ENCODE measurements around the gene HEATR3. TPM values are rescaled to one million over a fixed set of nuclear protein-coding genes. Genes with fewer than 3 reads are reported as not detected.
A peak's percentile ranks its signal among the peaks of the same experiment; 100 is the strongest.

The HEATR3 gene
- total RNA-seq, 5 donors from 2014 or later (not counting 1 experiment from before 2014, with no cell fraction given): 17.0 to 28.4 (median 24.6) TPM

GRCh38 chr16:50136399-50136798, 70.6 kb downstream of the HEATR3 start:
- ChIA-PET POLR2A (interaction anchor here in 1 of 2 donors (0.6 kb wide), 1 partner anchor 16 kb away, joined by 3 read pairs; no protein-coding TSS in a partner anchor), CTCF (interaction anchor here in 1 of 2 donors (0.7 to 1.0 kb wide), 4 partner anchors 61 to 670 kb away, joined by 3 to 4 read pairs (median 3); no protein-coding TSS in a partner anchor)
- Mint-ChIP-seq H3K9me3 (no peaks in the 10 kb centered on the region), H3K27ac (no peak overlapping the region), H3K36me3 (no peaks in the 10 kb centered on the region), H3K4me3 (no peak overlapping the region), H3K4me1 (no peaks in the 10 kb centered on the region), H3K27me3 (peaks cover 0 to 3% of the 10 kb centered on the region in 2 donors)
- Histone ChIP-seq H3K36me3 (ENCODE audit: control insufficient read depth in 2 of 2, extremely low read depth in 1 of 2, insufficient read depth in 1 of 2, low read length in 1 of 2) (no peaks in the 10 kb centered on the region), H3K27ac (ENCODE audit: low read length) (no peak overlapping the region), H3K4me3 (ENCODE audit: control insufficient read depth in 1 of 2, extremely low read depth in 1 of 2, low read length in 1 of 2) (no peak overlapping the region), H3K4me1 (ENCODE audit: control insufficient read depth in 1 of 2, extremely low read depth in 1 of 2, insufficient read depth in 2 of 2, low read length in 2 of 2) (no peaks in the 10 kb centered on the region), H3K27me3 (replicated peaks in 1 of 2; ENCODE audit: control insufficient read depth in 2 of 2, extremely low read depth in 1 of 2, insufficient read depth in 2 of 2, low read length in 1 of 2) (no peaks in the 10 kb centered on the region), H3K9me3 (no peaks in the 10 kb centered on the region)
- DNase-seq (no peak), ATAC-seq (replicated peaks in 1 of 4) (no peak)

- Mint-ChIP-seq H3K4me1 (no peaks in the 10 kb centered on the region), H3K27me3 (no peaks in the 10 kb centered on the region), H3K9me3 (no peaks in the 10 kb centered on the region), H3K36me3 (no peaks in the 10 kb centered on the region), H3K27ac (no peak overlapping the region), H3K4me3 (no peak overlapping the region)
- no peak for ATAC-seq (replicated peaks in 1 of 4)
- 93% methylated on average over 2 of the region's 3 CpGs for WGBS (ENCODE audit: insufficient coverage)
- H3K27ac ChIP-seq (ENCODE audit: low read length): no peak overlapping the region
- H3K27me3 ChIP-seq (replicated peaks in 1 of 2; ENCODE audit: control insufficient read depth in 2 of 2, extremely low read depth in 1 of 2, insufficient read depth in 2 of 2, low read length in 1 of 2): no peaks in the 10 kb centered on the region
- DNase-seq: no peak
- no peak overlapping the region for H3K4me3 ChIP-seq (ENCODE audit: control insufficient read depth in 1 of 2, extremely low read depth in 1 of 2, low read length in 1 of 2)
- H3K4me1 ChIP-seq (ENCODE audit: control insufficient read depth in 1 of 2, extremely low read depth in 1 of 2, insufficient read depth in 2 of 2, low read length in 2 of 2): no peaks in the 10 kb centered on the region
- CTCF ChIA-PET: no interaction called here
- no peaks in the 10 kb centered on the region for H3K9me3 ChIP-seq
- POLR2A ChIA-PET: no interaction called here
- no peaks in the 10 kb centered on the region for H3K36me3 ChIP-seq (ENCODE audit: control insufficient read depth in 2 of 2, extremely low read depth in 1 of 2, insufficient read depth in 1 of 2, low read length in 1 of 2)
Measured at GRCh38 chr16:50137268-50137667, 71.5 kb downstream of the HEATR3 start.

- H3K36me3 Mint-ChIP-seq: no peaks in the 10 kb centered on the region
- H3K4me1 Mint-ChIP-seq: no peaks in the 10 kb centered on the region
- ATAC-seq (replicated peaks in 1 of 4) (no peak), DNase-seq (no peak)
- H3K9me3 ChIP-seq: no peaks in the 10 kb centered on the region
- H3K36me3 ChIP-seq (ENCODE audit: control insufficient read depth in 2 of 2, extremely low read depth in 1 of 2, insufficient read depth in 1 of 2, low read length in 1 of 2): no peaks in the 10 kb centered on the region
- H3K27ac ChIP-seq (ENCODE audit: low read length): no peak overlapping the region
- WGBS (ENCODE audit: insufficient coverage): no CpG with 5 or more reads among the region's 1 CpG
- no peaks in the 10 kb centered on the region for H3K9me3 Mint-ChIP-seq
- H3K27me3 ChIP-seq (replicated peaks in 1 of 2; ENCODE audit: control insufficient read depth in 2 of 2, extremely low read depth in 1 of 2, insufficient read depth in 2 of 2, low read length in 1 of 2): no peaks in the 10 kb centered on the region
- no peak overlapping the region for H3K4me3 ChIP-seq (ENCODE audit: control insufficient read depth in 1 of 2, extremely low read depth in 1 of 2, low read length in 1 of 2)
- ChIA-PET POLR2A (no interaction called here), CTCF (interaction anchor here in 1 of 2 donors (0.7 kb wide), 1 partner anchor 119 kb away, joined by 3 read pairs; no protein-coding TSS in a partner anchor)
- no peaks in the 10 kb centered on the region for H3K4me1 ChIP-seq (ENCODE audit: control insufficient read depth in 1 of 2, extremely low read depth in 1 of 2, insufficient read depth in 2 of 2, low read length in 2 of 2)
- H3K27me3 Mint-ChIP-seq: no peaks in the 10 kb centered on the region
- H3K4me3 Mint-ChIP-seq: no peak overlapping the region
- no peak overlapping the region for H3K27ac Mint-ChIP-seq
Measured at GRCh38 chr16:50139580-50139979, 73.8 kb downstream of the HEATR3 start.

- ChIA-PET CTCF (no interaction called here), POLR2A (no interaction called here)
- Mint-ChIP-seq H3K27me3 (no peaks in the 10 kb centered on the region), H3K9me3 (no peaks in the 10 kb centered on the region), H3K27ac (no peak overlapping the region), H3K4me1 (no peaks in the 10 kb centered on the region), H3K4me3 (no peak overlapping the region), H3K36me3 (no peaks in the 10 kb centered on the region)
- no peak for DNase-seq
- H3K36me3 ChIP-seq (ENCODE audit: control insufficient read depth in 2 of 2, extremely low read depth in 1 of 2, insufficient read depth in 1 of 2, low read length in 1 of 2): no peaks in the 10 kb centered on the region
- H3K27ac ChIP-seq (ENCODE audit: low read length): no peak overlapping the region
- WGBS (ENCODE audit: insufficient coverage): no CpG with 5 or more reads among the region's 2 CpGs
- H3K4me1 ChIP-seq (ENCODE audit: control insufficient read depth in 1 of 2, extremely low read depth in 1 of 2, insufficient read depth in 2 of 2, low read length in 2 of 2): no peaks in the 10 kb centered on the region
- no peaks in the 10 kb centered on the region for H3K9me3 ChIP-seq
- no peak overlapping the region for H3K4me3 ChIP-seq (ENCODE audit: control insufficient read depth in 1 of 2, extremely low read depth in 1 of 2, low read length in 1 of 2)
- no peak for ATAC-seq (replicated peaks in 1 of 4)
- H3K27me3 ChIP-seq (replicated peaks in 1 of 2; ENCODE audit: control insufficient read depth in 2 of 2, extremely low read depth in 1 of 2, insufficient read depth in 2 of 2, low read length in 1 of 2): no peaks in the 10 kb centered on the region
Measured at GRCh38 chr16:50144211-50144610, 78.4 kb downstream of the HEATR3 start.

- Mint-ChIP-seq H3K36me3 (no peaks in the 10 kb centered on the region), H3K4me3 (no peak overlapping the region), H3K27ac (no peak overlapping the region), H3K27me3 (no peaks in the 10 kb centered on the region), H3K9me3 (no peaks in the 10 kb centered on the region), H3K4me1 (peaks cover 2 to 4% (median 3%) of the 10 kb centered on the region in 3 donors)
- ChIA-PET CTCF (no interaction called here), POLR2A (no interaction called here)
- DNase-seq: no peak
- Histone ChIP-seq H3K9me3 (no peaks in the 10 kb centered on the region), H3K27ac (ENCODE audit: low read length) (no peak overlapping the region), H3K27me3 (replicated peaks in 1 of 2; ENCODE audit: control insufficient read depth in 2 of 2, extremely low read depth in 1 of 2, insufficient read depth in 2 of 2, low read length in 1 of 2) (no peaks in the 10 kb centered on the region), H3K4me1 (ENCODE audit: control insufficient read depth in 1 of 2, extremely low read depth in 1 of 2, insufficient read depth in 2 of 2, low read length in 2 of 2) (peaks cover under 1 to 5% of the 10 kb centered on the region in 2 experiments), H3K36me3 (ENCODE audit: control insufficient read depth in 2 of 2, extremely low read depth in 1 of 2, insufficient read depth in 1 of 2, low read length in 1 of 2) (no peaks in the 10 kb centered on the region), H3K4me3 (ENCODE audit: control insufficient read depth in 1 of 2, extremely low read depth in 1 of 2, low read length in 1 of 2) (no peak overlapping the region)
- 96% methylated on average over 8 of the region's 9 CpGs for WGBS (ENCODE audit: insufficient coverage)
- ATAC-seq (replicated peaks in 1 of 4): no peak
Measured at GRCh38 chr16:50146479-50147435, 81.0 kb downstream of the HEATR3 start.

- H3K36me3 ChIP-seq (ENCODE audit: control insufficient read depth in 2 of 2, extremely low read depth in 1 of 2, insufficient read depth in 1 of 2, low read length in 1 of 2): no peaks in the 10 kb centered on the region
Measured at GRCh38 chr16:50151322-50151721, 85.6 kb downstream of the HEATR3 start.

More at GRCh38 chr16:50151322-50151721, 85.6 kb downstream of the HEATR3 start:
- no peaks in the 10 kb centered on the region for H3K9me3 ChIP-seq
- no peak for DNase-seq
- POLR2A ChIA-PET: interaction anchor here (0.6 to 1.0 kb wide), 3 partner anchors 47 to 135 kb away, joined by 3 to 11 read pairs (median 7); no protein-coding TSS in a partner anchor
- peaks cover 19 to 32% of the 10 kb centered on the region in 2 experiments for H3K4me1 ChIP-seq (ENCODE audit: control insufficient read depth in 1 of 2, extremely low read depth in 1 of 2, insufficient read depth in 2 of 2, low read length in 2 of 2)
- CTCF ChIA-PET: interaction anchor here (0.6 to 1.6 kb wide), 4 partner anchors 13 to 293 kb away, joined by 3 to 9 read pairs (median 4); partner anchors contain the start of genes CNEP1R1 (in 1 of the 2) and HEATR3 (in 1 of the 2)
- Mint-ChIP-seq H3K4me3 (peak overlapping the region in 2 of 3 donors; percentile 87 to 89), H3K27me3 (no peaks in the 10 kb centered on the region), H3K36me3 (no peaks in the 10 kb centered on the region), H3K27ac (peak overlapping the region; percentile 98 to 99), H3K9me3 (no peaks in the 10 kb centered on the region), H3K4me1 (peaks cover 27 to 29% (median 28%) of the 10 kb centered on the region in 3 donors)
- H3K4me3 ChIP-seq (ENCODE audit: control insufficient read depth in 1 of 2, extremely low read depth in 1 of 2, low read length in 1 of 2): no peak overlapping the region
- no peak overlapping the region for H3K27ac ChIP-seq (ENCODE audit: low read length)
- WGBS (ENCODE audit: insufficient coverage): 97% methylated on average over 5 of the region's 5 CpGs
- H3K27me3 ChIP-seq (replicated peaks in 1 of 2; ENCODE audit: control insufficient read depth in 2 of 2, extremely low read depth in 1 of 2, insufficient read depth in 2 of 2, low read length in 1 of 2): no peaks in the 10 kb centered on the region
- ATAC-seq (replicated peaks in 1 of 4): no peak

Data from T-cell (primary cell).